GM10266 (cell line): ENCODE results near the gene TMEM175.
"Not testable (repeated sequence)": the region's sequence is repeated elsewhere in the genome, so short reads cannot be mapped to it uniquely, and the experiment has no call there.

Experiments used
- DNase-seq: peaks from one replicate; pipeline ENCODE4 v3.0.0; 2012; ENCODE audit errors: extremely low spot score
- TF ChIP-seq, protein P1 (sequence below): IDR thresholded peaks from 2 replicates; pipeline ENCODE4 v1.5.1; 2012; ENCODE audit warnings: mild to moderate bottlenecking, low read depth; ENCODE audit not compliant: control insufficient read depth, insufficient read depth; ENCODE audit errors: missing control alignments

The TMEM175 gene

DNA sequence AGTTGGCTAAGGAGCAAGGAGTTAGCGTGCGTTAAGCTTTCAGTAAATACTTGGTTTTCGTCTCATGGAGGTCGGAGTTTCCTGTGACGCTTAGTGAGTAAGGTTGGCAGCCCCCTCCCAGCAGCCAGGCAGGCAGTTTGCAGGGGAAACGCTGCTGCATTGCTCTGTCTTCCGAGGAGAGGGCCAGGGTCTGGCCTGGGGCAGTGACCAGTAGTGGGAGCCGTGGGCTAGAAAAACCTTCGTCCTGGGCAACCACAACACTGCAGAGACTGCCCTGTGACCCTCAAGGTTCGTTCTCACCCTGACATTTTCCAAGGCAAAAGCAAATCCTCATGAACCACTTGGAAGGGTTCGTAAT lies 432 bp downstream of the TMEM175 start:
- TF ChIP-seq, protein P1, sequence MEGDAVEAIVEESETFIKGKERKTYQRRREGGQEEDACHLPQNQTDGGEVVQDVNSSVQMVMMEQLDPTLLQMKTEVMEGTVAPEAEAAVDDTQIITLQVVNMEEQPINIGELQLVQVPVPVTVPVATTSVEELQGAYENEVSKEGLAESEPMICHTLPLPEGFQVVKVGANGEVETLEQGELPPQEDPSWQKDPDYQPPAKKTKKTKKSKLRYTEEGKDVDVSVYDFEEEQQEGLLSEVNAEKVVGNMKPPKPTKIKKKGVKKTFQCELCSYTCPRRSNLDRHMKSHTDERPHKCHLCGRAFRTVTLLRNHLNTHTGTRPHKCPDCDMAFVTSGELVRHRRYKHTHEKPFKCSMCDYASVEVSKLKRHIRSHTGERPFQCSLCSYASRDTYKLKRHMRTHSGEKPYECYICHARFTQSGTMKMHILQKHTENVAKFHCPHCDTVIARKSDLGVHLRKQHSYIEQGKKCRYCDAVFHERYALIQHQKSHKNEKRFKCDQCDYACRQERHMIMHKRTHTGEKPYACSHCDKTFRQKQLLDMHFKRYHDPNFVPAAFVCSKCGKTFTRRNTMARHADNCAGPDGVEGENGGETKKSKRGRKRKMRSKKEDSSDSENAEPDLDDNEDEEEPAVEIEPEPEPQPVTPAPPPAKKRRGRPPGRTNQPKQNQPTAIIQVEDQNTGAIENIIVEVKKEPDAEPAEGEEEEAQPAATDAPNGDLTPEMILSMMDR: peak; percentile 7
- DNase-seq: no peak

DNA sequence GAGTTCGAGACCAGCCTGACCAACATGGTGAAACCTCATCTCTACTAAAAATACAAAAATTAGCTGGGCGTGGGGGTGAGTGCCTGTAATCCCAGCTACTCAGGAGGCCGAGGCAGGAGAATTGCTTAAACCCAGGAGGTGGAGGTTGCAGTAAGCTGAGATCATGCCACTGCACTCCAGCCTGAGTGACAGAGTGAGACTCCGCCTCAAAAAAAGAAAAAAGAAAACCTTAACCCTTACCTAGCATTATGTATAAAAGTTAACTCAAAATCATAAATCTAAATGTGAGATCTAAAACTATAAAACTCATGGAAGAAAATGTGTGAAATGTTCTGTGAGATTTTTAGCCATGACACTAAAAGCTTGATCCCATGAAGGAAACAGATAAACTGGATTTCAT lies 7.2 kb downstream of the TMEM175 start:
- DNase-seq: not testable (repeated sequence)

DNA sequence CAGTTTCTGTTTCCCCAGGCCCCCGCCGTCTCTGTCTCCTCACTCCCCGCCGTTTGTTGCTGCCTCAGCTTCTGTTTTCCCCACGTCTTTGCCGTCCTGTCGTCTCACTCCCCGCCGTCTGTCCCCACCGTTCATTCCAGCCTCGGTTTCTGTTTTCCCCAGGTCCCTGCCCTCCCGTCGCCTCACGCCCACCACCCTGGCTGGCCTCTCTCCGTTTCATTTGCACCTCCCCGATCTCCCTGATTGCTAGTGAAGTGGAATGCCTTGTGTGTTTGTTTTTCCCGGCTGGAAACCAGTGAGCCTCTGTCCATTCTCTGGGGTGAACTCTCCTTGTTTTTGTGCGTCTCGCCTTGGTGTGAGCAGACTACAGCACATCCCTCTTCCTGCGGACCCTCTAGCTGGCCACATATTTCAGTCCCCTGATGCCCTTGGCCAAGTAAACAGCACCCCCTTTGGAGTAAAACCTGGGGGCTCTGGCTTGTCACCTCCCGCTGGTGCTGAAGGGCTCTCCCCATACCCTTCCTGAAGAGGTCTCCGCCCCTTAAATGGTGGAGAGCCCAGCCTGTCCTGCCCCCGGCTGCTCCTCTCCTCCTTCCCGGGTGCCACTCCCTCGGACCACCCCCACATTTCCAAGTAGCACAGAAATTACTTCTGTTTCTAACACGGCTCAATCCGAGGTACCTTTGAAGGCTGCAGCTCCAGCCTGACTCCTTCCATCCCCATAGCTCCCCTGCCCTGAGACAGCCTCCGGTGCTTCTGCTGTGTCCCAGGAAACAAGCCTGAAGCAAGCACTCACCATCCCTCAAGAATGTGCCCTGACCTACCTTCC lies 13.2 kb downstream of the TMEM175 start:
- TF ChIP-seq, protein P1: no peak
- DNase-seq: no peak

DNA sequence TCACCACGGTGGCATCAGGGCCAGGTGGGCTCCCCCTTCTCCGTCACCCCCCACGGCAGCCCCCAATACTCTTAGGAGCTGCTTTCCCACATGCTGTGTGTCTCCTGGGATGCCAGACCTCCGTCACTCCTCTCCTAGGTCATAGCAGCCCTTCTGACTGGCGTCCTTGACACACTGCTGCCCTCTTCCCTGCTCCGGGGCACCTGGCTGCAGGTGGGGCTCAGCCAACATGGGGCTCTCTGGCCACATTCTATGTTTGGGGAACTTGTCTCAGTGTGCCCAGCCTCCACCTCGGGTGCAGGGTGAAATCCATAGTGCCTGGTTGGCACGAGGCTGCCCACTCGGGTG lies 13.8 kb downstream of the TMEM175 start:
- DNase-seq: no peak
- TF ChIP-seq, protein P1: no peak

DNA sequence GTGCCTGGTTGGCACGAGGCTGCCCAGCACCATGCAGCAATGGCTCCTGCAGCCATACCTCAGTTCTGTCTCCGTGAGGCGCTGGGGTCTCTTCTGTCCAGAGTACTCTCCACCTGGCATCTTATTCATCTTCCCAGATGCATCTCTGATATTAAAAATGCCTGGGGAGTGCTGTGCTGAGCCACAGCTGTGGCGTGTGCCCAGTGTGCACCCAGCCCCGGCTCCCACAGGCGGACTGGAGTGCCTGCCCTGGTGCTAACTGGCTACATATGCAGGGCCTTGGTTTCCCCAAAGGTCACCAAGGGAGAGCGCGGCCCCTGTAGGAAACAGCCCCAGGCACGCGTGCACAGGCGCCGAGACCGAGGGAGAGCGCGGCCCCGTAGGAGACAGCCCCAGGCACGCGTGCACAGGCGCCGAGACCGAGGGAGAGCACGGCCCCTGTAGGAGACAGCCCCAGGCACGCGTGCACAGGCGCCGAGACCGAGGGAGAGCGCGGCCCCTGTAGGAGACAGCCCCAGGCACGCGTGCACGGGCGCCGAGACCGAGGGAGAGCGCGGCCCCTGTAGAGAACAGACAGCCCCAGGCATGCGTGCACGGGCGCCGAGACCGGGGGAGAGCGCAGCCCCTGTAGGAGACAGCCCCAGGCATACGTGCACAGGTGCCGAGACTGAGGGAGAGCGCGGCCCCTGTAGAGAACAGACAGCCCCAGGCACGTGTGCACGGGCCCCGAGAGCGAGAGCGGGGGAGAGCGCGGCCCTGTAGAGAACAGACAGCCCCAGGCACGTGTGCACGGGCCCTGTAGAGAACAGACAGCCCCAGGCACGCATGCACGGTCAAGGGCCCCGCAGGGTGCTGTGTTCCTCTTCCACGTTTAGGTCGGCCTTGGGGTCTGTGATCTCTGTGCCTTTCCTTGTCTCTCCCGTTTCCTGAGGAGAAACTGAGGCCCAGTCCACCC lies 14.5 kb downstream of the TMEM175 start:
- TF ChIP-seq, protein P1: no peak
- DNase-seq: no peak

DNA sequence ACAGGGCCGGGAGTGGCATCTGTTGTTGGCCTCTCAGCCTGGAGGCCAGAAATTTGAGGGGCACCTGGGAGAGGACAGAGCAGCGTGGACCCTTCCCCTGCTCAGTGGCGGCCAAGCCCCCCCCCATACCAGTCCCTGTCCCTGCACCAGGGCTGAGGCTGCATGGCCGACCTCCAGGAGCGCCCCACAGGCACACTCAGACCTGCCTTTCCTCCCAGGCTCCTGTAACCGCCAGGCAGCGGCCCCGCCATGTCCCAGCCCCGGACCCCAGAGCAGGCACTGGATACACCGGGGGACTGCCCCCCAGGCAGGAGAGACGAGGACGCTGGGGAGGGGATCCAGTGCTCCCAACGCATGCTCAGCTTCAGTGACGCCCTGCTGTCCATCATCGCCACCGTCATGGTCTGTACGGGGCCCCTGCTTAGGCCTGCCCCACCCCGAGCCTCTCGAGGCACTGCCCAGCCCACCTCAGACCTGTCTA lies 15.3 kb downstream of the TMEM175 start:
- DNase-seq: no peak

More for the DNA sequence above, 15.3 kb downstream of the TMEM175 start:
- TF ChIP-seq, protein P1: no peak
